HG03460 (cell line): Measurements from ENCODE around the gene POGLUT2.

Experiments used
- ATAC-seq: cut with Tn5 transposase; IDR thresholded peaks from one replicate; pipeline ENCODE4 v1.9.1; 2021; ENCODE audit not compliant: unreplicated experiment

Gene POGLUT2

DNA sequence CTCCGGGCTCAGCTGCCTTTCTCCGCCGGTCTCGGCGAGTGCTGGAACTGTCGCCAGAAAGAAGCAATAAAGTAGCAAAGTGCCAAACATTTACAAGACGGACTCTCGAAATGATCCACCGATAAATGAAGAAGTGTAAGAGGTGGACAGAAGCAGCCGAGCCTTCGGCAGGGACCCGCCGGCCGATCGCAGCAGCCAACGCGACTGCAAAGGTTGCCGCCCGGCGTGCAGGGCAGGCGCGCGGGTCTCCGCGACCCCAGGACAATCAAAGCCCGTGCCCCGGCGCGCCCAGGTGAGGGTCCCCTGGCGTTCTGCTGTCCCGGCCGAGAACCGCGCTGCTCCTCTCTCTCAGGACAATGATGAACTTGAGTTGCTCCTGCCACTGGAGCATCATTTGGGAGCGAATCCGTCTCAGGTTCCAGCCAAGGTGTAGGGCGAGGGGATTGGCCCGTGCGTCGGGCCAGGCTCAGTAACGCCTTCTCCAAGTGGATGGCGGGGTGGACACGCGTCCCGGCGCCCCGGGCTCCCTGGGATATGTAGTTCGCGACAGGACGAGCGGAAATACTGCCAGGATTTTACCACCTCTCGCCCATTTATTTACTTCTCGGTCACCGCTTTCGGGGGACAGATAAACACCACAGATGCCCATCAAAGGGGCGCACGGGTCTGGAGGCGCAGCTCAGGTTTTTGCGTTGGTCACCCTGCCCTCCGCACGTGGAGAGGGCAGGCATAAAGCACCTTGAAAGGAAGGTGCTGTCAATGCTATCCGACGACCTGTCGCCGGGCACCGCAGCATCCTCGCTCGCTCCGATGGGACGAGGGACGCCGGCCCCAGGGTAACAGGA lies at the start of gene POGLUT2, which contains the start of gene BIVM:
POGLUT2 (minus strand) TSS at position 396 of the 845 bp plus-strand sequence; CDS start at position 90, 306 bp downstream.
BIVM (plus strand) TSS at position 539 of the 845 bp plus-strand sequence. CDS start 8,149 bp downstream, outside the sequence.
- peak; percentile 81 for ATAC-seq

DNA sequence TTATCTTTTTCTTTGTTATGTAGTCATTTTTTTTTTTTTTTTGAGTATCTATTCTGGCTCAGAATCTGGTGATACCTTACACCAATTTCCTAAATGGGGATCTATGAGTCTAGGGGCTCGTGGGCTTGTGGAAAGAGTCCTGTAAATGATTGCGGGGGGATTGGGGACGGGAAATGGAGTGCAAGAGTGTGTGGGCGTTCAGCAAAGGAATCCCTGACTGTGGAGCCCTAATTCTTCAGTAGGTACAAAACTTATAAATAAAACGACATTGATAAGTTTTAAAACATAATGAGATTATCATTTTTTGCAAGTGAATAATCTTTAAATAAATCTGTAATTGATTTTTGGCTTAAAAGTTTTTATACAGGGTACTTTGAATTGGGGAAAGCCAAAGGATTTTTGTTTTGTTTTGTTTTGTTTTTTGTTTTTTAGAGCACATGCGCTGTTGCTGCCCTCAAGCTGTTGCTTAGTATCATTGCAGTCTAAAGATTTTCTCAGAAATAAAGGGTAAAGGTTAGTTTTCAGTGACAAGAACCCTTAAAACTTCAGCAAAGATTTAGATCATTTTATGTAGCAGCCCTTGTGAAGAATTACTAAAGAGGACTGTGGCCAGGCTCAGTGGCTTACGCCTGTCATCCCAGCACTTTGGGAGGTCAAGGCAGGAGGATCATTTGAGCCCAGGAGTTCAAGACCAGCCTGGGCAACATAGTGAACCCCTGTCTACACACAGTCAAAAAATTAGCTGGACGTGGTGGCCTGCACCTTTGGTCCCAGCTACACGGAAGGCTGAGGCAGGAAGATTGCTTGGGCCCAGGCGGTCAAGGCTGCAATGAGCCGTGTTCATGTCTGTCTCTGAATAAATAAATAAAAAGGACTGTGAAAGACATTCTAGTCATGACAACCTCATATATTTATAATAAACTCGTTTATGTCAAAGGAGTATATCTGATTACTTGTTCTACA lies 48.8 kb upstream of the POGLUT2 start:
- ATAC-seq = no peak

DNA sequence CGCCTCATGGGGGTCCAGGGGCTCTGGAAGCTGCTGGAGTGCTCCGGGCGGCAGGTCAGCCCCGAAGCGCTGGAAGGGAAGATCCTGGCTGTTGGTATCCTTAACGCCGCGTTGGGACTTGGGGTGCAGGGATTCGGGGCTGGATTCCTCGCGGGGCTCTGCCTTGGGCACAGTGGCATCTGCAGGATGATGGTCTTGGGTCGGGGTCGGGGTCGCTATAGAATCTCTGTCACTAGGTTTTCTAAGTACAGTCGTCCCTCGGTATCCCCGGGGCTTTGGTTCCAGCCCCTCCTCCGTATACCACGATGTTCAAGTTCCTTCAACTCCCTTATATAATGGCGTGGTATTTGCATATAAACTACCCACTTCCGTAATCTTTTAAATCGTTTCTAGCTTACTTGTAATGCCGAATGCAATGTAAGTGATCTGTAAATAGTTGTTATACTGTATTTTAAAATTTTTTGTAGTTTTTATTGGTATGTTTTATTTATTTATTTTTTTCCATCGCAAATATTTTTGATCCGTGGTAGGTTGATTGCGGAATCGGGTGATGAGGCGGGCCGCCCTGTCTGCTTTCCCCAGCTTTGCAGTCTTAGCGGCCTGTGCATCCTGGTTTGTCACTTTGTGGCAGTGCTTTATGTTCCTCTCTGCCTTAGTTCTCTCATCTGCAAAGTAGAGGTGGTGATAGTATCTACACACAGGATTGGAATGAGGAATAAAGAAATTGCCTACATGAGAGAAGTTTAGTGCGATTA lies 47.7 kb upstream of the POGLUT2 start:
- ATAC-seq = peak; percentile 37

DNA sequence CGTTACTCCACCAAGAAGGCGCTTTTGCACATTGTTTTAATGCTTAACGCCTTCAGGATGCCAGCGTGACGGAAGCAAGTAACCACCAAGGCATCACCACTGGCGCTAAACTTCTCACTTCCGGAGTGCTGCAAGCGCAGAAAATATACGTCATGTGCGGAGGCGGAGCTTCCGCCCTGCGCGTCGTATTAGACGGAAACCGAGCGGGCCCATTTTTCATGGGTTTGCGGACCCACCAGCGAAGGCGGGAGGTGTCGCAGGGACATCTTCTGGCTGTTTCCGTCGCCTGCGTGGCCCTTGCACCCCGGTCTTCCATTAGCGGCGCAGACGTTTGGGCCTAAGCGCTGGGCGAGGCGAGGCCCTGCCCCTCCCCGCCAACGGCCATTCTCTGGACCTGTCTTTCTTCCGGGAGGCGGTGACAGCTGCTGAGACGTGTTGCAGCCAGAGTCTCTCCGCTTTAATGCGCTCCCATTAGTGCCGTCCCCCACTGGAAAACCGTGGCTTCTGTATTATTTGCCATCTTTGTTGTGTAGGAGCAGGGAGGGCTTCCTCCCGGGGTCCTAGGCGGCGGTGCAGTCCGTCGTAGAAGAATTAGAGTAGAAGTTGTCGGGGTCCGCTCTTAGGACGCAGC lies 47.0 kb upstream of the POGLUT2 start, which contains the start of gene ERCC5:
ERCC5 (plus strand) TSS at position 403 of the 631 bp plus-strand sequence. CDS start 235 bp downstream, outside the sequence.
- peak; percentile 75 for ATAC-seq

DNA sequence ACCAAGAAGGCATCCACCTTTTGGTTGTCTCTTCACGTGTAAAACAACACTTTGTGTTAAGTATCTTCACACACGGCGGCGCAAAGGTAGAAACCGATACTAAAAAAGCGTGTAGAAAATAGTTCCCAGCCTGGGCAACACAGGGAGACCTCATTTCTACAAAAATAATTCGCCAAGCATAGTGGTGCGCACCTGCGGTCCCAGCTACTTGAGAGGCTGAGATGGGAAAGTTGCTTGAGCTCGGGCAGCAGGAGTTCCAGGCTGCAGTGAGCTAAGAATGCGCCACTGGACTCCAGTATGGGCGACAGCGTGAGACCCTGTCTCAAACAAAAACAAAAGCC lies 46.5 kb upstream of the POGLUT2 start:
- ATAC-seq = peak; percentile 16

DNA sequence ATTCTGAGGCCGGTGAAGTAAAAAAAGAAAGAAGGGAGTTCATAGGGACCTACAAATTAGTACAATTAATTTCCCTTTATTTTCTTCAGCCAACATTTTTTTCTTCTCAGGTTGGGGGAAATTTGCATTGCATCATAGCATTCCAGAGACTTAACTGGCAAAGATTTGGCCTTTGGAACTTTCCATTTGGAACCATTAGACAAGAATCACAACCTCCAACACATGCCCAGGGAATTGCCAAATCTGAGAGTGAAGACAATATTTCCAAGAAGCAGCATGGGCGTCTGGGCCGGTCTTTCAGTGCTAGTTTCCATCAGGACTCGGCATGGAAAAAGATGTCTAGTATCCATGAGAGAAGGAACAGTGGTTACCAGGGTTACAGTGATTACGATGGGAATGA lies 40.7 kb upstream of the POGLUT2 start:
- ATAC-seq = no peak

DNA sequence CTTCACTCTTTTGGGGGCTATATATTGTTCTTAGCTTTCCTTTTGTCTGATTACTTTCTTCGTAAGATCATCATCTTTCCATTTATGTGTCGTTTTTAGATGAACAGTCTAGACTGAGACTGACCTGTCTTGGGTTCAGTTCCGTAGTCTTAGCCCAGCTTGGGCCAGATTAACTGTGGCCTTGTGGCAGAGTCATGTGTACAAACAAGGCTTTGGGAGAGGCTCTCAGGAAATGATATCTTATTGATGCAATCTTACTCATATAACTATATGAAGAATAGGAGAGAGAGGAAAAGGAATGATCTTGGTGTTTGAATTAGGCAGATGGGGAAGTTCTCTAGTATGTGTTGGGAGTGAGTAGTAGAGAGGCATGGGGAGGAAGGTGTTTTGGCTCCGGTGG lies 40.2 kb upstream of the POGLUT2 start:
- ATAC-seq = no peak

DNA sequence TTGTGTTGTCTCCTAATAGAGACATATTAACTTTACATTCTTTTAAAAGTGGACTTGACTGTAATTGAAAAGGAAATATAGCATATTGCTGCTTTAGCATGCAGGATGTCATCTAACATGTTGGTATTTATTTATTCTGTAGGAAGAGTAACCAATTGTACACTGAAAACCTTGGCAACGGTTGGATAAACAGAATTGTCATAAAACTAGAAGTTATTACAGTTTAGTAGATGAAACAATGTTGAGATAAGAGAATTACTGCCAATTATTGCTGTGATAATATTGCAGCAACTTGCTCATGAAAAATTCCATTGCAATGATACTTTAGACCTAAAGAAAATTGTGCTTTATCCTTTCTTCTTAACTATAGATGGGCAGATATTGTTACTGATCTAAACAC lies 39.5 kb upstream of the POGLUT2 start:
- no peak for ATAC-seq

DNA sequence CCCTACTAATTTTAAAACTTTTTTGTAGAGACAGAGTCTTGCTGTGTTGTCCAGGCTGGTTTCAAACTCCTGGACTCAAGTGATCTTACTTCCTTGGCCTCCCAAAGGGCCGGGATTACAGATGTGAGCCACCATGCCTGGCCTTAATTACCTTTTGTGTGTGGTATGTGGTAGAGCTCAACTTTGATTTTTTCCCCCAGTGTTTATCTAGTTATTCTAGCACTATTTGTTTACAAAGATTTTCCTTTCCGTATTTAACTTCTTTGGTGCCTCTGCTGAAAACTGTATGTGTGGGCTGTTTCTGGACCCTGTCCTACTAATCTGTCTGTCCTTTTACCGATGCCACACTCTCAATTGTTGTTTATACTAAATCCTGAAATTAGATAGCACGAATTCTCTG lies 37.7 kb upstream of the POGLUT2 start:
- ATAC-seq = no peak

DNA sequence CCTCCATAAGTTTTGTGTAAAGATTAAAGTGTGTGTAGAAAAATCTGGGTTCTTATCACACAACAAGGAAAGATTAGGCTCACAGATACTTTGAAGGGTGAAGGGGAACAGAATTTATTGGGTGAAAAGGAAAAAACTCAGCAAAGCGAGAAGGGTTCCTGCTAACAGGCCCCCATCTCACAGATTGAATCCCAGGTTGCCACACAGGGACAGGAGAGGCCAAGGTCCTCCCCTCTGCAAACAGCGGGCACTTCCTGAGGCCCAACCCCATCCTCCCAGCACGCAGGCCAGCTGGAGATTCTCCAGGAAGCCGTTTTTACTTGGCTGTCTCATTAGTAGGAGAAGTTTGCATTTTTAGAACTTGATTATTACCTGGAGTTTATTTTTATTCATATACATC lies 31.9 kb upstream of the POGLUT2 start:
- ATAC-seq = no peak

DNA sequence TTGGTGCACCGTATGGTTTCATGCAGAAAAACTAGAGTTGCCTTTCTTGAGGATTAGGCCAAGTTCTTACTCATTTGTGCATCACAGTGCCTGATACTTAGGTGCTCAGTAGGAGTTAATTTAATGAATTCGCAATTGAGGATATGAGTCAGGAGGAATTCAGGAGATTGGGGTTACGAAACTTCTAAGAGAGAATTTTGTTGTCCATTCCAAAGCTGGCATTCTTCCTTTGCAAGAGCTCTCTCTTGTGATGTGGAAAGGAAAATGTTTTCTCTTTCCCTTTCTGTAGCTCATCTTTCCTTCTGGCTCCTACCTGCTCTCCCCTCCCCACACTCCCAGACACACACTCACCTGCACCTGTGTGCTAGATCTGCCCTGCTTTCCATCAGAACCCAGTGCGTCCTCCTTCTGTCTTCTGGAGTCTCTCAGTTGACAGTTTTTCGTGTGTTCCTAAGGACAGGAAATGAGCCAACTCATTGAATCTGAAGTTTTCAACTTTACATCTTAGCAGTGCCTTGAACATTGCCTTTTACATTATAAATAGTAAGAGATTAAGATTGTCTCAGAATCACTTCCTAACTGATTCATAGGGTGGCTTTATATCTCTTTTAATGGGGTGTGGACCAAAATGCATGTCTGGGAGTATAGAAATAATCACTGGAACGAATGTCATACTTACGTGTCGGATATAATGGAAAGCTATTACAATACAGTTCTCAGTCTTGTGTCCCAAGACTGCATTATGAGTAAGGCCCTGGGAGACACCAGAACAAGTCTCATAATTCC lies 27.3 kb upstream of the POGLUT2 start:
- ATAC-seq = no peak

DNA sequence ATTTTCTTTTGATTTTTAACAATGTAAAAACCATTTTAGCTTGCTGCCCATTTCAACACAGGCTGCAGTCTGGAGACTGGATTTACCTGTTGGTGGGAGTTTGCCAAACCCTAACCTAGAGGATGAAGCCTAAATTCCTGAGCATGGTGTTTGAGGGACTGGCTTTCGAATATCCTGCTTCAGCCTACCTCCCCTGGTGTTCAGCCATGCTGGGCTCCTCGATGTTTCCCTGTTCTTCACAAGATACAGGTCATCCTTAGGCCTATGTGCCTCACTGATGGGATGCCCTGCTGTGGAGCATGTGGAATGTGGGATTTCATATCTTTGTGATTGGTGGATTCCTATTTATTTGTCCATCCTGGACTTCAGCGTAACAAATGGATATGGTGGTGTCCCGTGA lies 26.6 kb upstream of the POGLUT2 start:
- ATAC-seq = no peak

DNA sequence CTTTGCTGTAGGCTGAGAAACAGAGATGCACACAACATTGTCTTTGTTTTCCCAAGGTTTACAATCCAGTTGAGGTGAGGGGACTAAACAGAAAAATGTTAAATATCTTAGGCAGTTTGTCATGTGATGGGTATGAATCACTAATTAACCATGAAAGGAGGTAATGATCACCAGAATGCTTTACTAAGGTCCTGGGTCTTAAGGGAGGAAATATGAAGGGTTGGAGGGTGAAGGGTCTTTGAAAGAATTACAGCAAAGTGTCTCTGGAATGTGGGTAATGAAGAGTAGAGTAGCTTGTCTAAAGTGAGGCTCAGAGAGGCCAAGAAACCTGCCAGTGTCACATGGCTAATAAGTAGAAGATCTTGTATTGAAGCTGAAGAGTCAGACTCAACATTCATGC lies 19.1 kb upstream of the POGLUT2 start:
- ATAC-seq = no peak

DNA sequence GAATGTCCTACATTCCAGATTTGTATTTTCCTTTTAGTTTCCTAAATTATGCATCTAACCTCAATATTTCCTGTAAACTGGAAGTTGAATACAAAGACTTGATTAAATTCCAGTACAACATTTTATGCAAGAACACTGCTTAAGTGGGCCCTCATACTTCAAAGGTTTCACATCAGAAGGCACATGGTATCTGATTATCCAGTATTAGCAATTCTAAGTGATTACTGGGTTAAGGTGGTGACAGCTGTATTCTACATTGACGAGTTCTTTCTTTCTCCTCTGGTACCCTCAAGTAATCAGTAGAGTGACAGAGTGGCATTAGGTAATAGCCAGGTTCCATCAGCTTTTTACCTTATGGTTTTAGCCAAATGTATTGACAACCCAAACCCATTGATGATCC lies 18.5 kb upstream of the POGLUT2 start:
- ATAC-seq = no peak

DNA sequence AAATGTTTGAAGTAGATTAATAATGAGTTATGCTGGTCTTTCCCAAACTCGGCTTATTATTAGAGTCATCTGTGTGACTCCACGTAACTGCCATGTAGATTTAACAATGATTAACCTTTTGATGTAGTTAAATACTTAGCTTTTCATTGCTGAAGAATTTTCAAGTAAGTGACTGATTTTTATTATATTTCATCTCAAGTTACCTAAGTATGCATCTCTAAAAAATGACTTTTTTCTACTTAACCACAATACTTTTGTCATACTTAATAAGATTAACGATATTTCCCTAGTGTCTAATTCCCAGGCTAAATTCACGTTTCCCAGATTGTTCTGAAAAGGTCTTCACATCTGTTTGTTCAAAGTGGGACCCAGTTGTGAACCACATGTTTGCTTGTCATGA lies 17.9 kb upstream of the POGLUT2 start:
- ATAC-seq = no peak

DNA sequence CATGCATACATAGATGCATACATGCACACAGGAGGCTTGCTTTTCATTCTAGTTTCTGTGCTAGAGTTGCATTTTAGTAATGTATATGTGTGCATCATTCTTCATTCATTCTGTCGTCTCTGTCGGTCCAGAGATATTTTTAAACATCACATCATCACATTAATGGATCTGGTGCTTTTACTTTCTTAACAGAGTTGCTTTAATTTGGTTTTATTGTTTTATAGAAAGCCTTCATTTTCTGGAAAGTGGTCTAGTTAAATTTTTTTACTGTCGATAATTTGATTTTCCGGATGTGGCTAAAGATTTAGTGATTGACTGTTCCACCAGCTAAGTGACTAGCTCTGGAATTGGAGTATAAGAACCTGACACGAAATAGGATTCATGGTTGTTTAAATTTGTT lies 17.0 kb upstream of the POGLUT2 start:
- no peak for ATAC-seq

DNA sequence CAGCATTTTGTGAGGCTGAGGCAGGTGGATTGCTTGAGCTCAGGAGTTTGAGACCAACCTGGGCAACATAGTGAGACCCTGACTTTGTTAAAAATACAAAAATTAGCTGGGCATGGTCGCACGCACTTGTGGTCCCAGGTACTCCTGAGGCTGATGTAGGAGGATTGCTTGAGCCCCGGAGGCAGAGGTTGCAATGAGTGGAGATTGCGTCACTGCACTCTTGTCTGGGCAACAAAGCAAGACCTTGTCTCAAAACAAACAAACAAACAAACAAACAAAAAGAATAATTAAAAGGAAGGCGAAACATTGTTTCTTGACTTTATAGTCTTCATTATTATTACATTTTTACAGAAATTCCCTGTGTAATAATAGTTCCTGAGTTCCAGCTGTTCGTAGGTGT lies 16.0 kb upstream of the POGLUT2 start:
- no peak for ATAC-seq

DNA sequence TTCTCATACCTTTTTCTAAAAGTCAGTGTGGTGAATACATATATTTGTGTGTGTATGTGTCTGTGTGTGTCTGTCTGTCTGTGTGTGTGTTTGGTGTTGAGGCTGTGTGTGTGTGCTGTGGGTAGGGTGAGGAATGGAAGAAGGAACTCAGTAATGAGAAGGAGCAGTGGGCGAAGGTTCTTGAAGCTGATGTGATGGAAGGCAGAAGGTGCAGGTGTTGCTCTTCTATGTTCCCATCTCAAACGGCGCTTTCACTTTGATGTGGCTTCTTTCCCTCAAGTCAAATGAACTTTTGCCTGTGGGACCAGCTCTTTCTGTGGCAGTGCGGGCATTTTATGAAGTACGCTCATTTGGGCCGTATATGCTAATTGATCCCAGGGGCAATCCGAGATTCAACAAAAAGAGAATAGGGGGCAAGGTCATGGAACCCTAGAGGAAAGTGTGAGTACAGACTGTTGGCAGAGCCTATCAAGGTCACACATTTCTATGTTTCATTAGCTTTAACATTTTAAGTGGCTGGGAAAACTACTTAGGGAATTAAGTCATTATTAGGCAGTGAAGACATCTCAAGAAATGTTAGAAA lies 15.3 kb upstream of the POGLUT2 start:
- ATAC-seq = peak; percentile 48

DNA sequence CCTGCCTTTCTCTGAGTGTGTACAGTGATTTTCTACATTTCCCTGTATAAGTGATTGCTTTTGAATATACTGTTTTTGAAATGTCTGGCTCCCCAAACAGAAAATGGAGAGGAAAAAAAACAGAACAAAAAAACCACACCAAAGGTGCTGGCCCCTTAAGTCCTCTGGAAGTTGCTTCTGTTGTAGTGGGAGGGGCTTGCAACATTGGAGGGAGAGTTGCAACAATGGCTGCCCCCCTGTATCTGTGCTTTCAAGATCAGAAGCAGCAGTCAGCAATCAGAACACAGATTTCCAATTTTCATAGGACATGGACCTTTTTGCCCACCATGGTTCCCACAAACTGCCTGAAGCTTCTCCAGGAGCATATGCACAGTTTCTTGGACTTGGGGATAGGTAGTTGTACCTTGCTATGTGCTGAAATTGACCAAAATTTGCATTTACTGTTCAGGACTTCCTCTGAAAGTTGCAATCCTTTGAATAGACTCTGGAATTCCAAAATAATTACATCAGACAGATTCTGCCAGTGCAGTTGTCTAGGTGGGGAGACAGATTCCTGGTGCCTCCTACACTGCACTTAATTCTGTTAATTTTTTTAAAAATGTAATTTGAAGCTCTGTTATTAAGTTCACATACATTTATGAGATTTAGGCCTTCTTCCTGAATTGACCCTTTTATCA lies 14.0 kb upstream of the POGLUT2 start:
- no peak for ATAC-seq
